NK-92 treated with Interleukin-12 subunit alpha and Interleukin-12 subunit beta, amount 100 ng/mL, for 24 hours (cell line): ENCODE results near the gene SEC14L5.

Source experiments
- DNase-seq: peaks from one replicate; lab custom pipeline; 2025; lab: John Stamatoyannopoulos, UW

Gene SEC14L5

GRCh38 chr16:4987580-4988374 is 29.6 kb downstream of the SEC14L5 start:
- no peak for DNase-seq

- no peak for DNase-seq
Measured at GRCh38 chr16:4988647-4989046, 30.5 kb downstream of the SEC14L5 start.

GRCh38 chr16:4989391-4990006 is 31.4 kb downstream of the SEC14L5 start:
- no peak for DNase-seq

DNA sequence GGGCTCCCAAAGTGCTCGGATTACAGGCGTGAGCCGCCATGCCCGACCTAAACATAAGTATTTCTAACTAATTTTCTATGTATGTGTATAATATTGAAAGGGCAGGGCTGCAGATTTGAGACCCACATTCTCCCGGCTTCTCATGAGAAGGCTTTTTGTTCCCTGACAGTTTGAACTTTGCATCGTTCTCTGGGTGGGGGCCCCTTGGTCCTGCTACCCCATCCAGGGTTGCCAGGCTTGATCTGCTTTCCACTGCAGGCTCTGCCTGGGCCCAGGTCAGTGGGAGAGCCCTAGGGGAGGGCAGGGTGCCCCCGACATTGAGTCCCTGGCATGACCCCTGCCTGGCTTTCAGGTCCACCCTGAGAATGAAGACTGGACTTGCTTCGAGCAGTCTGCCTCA is 32.3 kb downstream of the SEC14L5 start:
- DNase-seq, result no peak

GRCh38 chr16:4991754-4992153 is 33.6 kb downstream of the SEC14L5 start:
- DNase-seq, result no peak

DNA sequence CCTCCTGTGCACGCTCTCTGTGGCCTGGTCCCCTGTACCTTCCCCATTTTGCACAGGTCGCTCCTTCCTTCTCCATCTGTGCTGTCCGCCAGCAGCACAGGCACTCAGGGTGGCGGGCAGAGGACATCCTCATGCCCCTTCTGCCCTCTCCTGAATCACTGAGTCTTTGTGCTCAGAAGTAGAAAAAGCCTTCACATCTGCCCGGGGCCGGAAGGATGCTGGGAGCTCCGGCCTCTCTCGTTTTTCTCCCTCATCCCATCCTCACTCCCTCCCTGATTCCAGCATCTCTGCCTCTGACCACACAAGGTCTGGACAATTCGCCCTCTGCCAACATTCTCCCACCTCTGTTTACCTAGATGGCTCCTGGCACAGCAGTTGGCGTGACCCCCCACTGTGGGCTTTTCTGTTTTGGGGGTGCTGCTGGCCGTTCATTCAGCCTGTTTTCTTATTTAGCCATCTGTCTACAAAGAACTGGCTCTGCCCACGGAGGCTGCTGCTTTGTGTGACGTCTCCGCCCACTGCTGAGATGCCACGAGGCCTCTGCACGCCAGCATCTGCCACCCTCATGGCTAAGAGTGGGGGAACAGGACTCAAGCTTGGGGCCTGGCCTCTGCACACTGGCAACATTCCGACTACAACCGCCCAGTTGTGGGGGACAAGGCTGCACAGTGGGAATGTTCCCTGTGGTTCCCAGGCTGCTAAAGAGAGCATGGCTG is 36.7 kb downstream of the SEC14L5 start:
- DNase-seq, result no peak

- DNase-seq, result no peak
Measured at GRCh38 chr16:5000573-5001001, 42.5 kb downstream of the SEC14L5 start.

DNA sequence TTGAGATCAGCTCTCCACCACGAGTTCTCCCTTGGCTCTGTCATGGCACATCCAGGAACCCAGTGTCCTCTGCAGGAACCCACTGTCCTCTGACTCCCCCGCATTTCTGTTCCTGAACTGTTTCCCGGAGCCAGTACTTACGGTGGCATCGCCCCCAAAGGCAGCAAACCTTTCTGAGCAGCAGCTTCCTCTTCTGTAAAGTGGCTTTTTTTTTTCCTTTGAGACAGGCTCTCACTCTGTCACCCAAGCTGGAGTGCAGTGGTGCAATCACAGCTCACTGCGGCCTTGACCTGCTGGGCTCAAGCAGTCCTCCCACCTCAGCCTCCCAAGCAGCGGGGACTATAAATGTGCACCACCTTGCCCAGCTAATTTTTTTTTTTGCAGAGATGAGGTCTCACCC is 43.4 kb downstream of the SEC14L5 start:
- no peak for DNase-seq

DNA sequence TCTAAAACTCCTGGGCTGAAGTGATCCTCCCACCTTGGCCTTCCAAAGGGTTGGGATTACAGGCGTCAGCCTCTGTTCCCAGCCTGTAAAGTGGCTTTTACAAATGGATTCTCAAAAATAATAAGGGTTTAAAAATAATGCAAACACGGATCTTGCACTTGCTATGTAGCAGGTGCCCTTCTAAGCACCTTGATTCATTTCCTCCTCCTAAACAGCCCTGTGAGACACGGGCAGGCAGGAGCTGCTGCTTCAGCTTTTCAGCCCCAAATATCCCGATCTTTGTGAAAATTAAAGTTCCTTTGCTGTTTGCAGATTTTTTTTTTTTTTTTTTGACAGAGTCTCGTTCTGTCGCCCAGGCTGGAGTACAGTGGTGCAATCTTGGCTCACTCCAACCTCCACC is 43.9 kb downstream of the SEC14L5 start:
- no peak for DNase-seq

DNA sequence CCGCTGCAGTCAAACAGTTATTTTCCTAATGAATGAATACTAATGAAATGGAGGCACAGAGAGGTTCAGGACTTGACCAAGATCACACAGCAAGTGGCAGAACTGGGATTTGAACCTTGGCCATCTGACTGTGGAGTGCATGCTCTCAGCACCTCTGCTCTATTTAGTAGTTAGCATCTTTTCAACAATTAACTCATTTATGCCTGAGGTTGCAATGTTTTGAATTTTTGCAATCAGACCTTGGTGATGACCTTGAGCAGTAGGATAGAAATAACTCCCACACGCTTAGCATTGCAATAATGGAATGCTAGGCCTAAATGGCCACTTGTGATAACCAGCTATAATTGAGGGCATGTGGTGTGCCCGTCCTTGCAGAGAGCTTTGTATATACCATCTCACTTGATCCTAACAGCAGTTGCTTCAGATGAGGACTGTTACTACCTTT is 44.6 kb downstream of the SEC14L5 start:
- DNase-seq, result no peak

DNA sequence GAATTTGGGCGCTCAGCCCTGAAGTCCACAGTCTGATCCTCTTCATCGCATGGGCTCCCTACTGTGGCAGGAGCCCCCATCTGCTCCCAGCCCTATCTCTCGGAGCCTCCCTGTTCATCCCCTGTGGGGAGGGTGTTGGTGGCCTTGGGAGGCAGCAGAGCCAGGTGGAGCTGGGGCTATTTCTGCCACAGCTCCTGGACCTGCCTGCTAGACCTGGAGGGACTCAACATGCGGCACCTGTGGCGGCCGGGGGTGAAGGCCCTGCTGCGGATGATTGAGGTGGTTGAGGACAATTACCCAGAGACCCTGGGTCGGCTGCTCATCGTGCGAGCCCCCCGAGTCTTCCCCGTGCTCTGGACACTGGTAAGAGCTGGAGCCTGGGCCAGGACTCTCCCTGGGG is 45.1 kb downstream of the SEC14L5 start:
- no peak for DNase-seq

GRCh38 chr16:5003828-5004227 is 45.7 kb downstream of the SEC14L5 start:
- DNase-seq, result no peak

DNA sequence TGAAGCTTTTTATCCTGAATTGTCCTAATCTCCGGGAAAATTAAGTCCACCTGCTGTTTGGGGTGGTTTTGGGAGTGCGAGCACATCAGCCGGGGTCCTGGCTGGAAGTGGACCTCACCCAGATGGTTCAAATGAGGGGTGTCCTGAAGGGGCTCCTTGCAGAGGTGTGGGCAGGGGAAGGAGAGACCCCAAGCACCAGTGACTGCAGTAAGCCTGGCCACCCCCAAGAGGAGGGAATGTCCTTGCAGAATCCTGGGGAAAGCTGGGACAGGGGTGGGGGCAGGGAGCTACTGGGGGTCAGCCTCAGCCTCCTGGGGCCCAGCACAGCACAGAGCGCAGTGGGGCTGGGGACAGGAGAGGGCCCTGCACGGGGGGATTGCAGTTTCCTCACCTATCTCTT is 46.2 kb downstream of the SEC14L5 start:
- DNase-seq, result no peak

GRCh38 chr16:5005916-5006315 is 47.8 kb downstream of the SEC14L5 start:
- DNase-seq, result no peak

DNA sequence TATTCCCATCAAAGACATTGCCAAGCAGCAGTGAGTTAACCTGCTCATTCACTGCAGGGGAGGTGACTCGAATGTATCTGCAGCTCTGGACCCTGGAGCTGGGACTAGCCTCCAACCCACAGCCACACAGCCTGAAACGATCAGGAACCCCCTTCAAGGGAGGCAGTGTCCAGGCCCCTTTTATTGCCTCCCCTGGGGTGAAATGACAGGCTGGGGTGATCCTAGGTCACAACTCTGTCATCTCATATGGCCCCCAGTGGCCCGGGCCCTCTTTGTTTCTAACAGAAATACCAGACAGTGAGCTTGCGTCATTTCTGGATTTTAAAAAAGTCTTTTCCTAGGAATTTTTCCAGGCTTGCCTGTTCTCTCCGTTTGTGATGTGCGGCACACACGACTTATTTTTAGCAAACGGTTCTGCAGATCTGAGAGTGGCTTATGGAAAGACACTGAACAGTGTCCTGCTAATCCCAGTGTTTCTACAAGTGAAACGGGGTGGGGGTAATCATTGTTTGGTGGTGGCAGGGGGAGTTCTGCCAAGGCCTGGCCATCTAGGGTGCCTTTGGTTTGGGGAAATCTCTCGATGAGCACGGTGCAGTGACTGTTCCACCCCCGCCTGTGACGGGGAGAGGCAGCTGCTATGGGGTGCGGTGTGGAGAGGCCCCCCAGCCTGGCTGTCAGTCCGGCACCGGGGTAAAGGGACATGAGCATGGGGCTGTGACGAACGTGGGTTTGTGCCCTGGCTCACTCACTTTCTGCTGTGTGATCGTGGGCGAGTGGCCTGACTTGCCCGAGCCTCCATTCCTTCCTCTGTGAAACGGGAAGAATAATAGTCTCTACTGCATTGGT is 48.4 kb downstream of the SEC14L5 start:
- DNase-seq, result no peak

- no peak for DNase-seq
Measured at GRCh38 chr16:5007256-5007655, 49.1 kb downstream of the SEC14L5 start.

GRCh38 chr16:5008311-5008731 is 50.2 kb downstream of the SEC14L5 start:
- no peak for DNase-seq

- DNase-seq, result no peak
Measured at GRCh38 chr16:5010576-5011329, 52.6 kb downstream of the SEC14L5 start.

- no peak for DNase-seq
Measured at GRCh38 chr16:5011637-5012036, 53.5 kb downstream of the SEC14L5 start.

DNA sequence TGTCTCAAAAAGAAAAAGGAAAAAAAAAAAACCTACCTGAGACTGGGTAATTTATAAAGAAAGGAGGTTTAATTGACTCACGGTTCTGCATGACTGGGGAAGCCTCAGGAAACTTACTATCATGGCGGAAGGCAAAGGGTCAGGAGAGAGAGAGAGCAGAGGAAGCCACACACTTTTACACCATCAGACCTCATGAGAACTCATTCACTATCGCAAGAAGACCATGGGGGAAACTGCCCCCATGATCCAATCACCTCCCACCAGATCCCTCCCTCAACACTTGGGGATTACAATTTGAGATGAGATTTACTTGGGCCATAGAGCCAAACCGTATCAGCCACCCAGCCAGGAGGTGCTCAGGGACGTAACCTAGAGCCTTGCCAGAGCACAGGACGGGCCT is 54.8 kb downstream of the SEC14L5 start:
- DNase-seq, result no peak

DNA sequence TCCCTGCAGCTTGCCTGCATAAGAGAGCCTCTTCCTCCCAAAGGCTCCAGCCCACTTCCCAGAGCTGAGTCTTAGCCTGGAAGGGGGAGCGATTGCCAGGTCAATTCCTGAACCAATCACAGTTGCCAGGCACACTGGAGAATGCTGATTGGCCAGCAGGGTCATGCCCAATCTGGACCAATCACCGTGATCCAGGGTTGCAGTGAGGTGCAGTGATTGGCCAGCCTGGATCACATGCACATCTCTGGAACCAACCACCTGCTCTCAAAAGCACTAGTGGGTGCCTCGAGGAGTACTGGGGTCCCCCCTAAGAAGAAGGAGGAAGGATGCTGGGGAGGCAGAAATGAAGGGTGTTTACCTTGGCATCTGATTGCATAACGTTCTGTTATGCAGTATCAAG is 57.2 kb downstream of the SEC14L5 start:
- DNase-seq, result no peak
